ENCODE results near the gene SYNGR1.

SYNGR1 gene

DNA sequence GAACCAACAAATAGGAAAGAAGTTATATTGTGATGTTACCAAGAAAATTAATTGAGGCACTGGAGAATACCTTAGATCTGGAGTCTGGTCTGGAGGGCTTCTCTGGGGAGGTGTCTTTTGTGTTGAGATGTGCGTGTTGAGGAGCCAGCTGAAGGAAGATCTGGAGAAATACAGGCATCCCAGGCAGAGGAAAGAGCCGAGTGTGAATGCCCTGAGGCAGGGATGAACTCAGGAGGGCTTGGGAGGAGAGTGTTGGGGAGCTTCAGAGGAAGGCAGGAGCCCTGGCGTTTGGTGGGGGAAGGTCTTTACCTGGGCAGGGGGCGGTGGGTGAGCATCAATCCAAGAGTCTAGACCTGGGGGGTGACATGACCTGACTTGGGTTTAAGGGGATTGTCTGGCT is 13.1 kb downstream of the SYNGR1 start:
- no peak overlapping the region for H2BK5ac ChIP-seq (ENCODE audit: low read depth, low read length, poor library complexity)
- no peak overlapping the region for H3K4ac ChIP-seq (ENCODE audit: low read depth, low read length)
- no peak overlapping the region for H4K8ac ChIP-seq (ENCODE audit: low read depth, low read length)
- no peak overlapping the region for H2AFZ ChIP-seq (ENCODE audit: insufficient read depth, low read length, poor library complexity)
- no peak overlapping the region for H4K12ac ChIP-seq (ENCODE audit: low read depth, low read length)
- no peak overlapping the region for H3K4me3 ChIP-seq (ENCODE audit: low read depth, low read length)
- no peaks in the 10 kb centered on the region for H3K36me3 ChIP-seq (ENCODE audit: control insufficient read depth in 1 of 2, insufficient read depth in 2 of 2, low read length in 2 of 2)
- no peak overlapping the region for H3K14ac ChIP-seq (ENCODE audit: low read length)
- H3K9ac ChIP-seq (ENCODE audit: low read length), result no peak overlapping the region
- H3K79me1 ChIP-seq (ENCODE audit: low read length), result peaks cover 8% of the 10 kb centered on the region
- WGBS (ENCODE audit: extremely low coverage, insufficient coverage, insufficient read length), result no CpG with 5 or more reads among the region's 4 CpGs
- no peaks in the 10 kb centered on the region for H3K27me3 ChIP-seq (ENCODE audit: insufficient read depth, low read length)
- no peak overlapping the region for H3K4me2 ChIP-seq (ENCODE audit: low read length)
- H2BK120ac ChIP-seq (ENCODE audit: insufficient read depth, low read length, poor library complexity), result no peak overlapping the region
- peak in 1 of 2 donors; percentile 14 for DNase-seq
- H3K79me2 ChIP-seq (ENCODE audit: control insufficient read depth, insufficient read depth, low read length, poor library complexity), result no peaks in the 10 kb centered on the region
- H3K4me1 ChIP-seq (ENCODE audit: control insufficient read depth in 1 of 2, insufficient read depth in 2 of 2, low read length in 2 of 2), result peaks cover 31 to 36% of the 10 kb centered on the region in 2 experiments
- no peak overlapping the region for H3K18ac ChIP-seq (ENCODE audit: low read length)
- no peak overlapping the region for H2AK5ac ChIP-seq (ENCODE audit: low read length)
- peaks cover 2% of the 10 kb centered on the region for H3K9me3 ChIP-seq (ENCODE audit: insufficient read depth, low read depth, low read length)
- H3K23ac ChIP-seq (ENCODE audit: low read length), result no peak overlapping the region
- peak overlapping the region; percentile 11 for H4K91ac ChIP-seq (ENCODE audit: low read depth, low read length)
- H3K27ac ChIP-seq (ENCODE audit: low read depth, low read length), result no peak overlapping the region
- H2BK12ac ChIP-seq (ENCODE audit: low read length), result no peak overlapping the region

DNA sequence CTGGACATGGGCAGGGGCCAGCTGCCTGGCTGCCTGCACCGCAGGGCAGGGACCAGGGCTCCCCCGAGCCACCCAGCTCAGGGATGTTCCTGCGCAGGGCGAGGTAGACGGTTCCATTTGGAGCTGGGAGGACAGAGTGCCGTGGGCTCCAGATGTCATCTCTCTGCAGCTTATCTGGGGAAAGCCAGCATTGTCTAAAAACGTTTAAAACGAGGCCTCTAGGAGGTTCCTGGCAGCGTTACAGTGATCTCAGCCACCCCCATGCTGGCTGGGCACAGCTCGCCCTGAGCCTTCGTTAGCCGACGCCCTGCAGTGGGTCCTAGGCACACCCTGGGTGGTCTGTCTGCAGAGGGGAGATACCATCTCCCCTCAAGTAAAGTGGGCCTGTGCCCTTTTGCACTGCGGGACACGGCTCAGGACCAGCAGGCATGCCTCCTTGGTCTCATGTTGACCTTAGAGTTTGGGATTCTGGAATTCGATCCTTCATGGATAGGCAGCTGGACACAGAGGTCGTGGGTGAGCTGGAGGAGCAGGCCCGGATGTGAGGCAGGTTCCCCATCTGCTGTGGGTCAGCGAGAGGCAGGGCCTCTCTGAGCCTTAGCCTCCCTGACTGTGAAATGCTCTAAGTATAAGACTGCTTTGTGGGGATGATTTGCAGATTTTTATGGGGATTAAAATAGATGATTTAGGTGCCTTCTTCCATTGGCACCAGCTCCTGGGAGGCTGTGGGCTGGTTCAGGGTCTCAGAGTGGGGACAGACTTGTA is 14.1 kb downstream of the SYNGR1 start:
- H3K4me2 ChIP-seq (ENCODE audit: low read length), result no peak overlapping the region
- H3K23ac ChIP-seq (ENCODE audit: low read length), result no peak overlapping the region
- no peak overlapping the region for H2AK5ac ChIP-seq (ENCODE audit: low read length)
- peak; percentile 95 for DNase-seq
- H3K4me3 ChIP-seq (ENCODE audit: low read depth, low read length), result no peak overlapping the region
- no peak overlapping the region for H3K27ac ChIP-seq (ENCODE audit: low read depth, low read length)
- no peaks in the 10 kb centered on the region for H3K79me2 ChIP-seq (ENCODE audit: control insufficient read depth, insufficient read depth, low read length, poor library complexity)
- H3K4ac ChIP-seq (ENCODE audit: low read depth, low read length), result no peak overlapping the region
- H2BK5ac ChIP-seq (ENCODE audit: low read depth, low read length, poor library complexity), result no peak overlapping the region
- H2BK120ac ChIP-seq (ENCODE audit: insufficient read depth, low read length, poor library complexity), result peak overlapping the region; percentile 9
- no CpG with 5 or more reads among the region's 19 CpGs for WGBS (ENCODE audit: extremely low coverage, insufficient coverage, insufficient read length)
- no peak overlapping the region for H3K9ac ChIP-seq (ENCODE audit: low read length)
- peak overlapping the region; percentile 24 for H3K14ac ChIP-seq (ENCODE audit: low read length)
- H4K8ac ChIP-seq (ENCODE audit: low read depth, low read length), result no peak overlapping the region
- no peaks in the 10 kb centered on the region for H3K36me3 ChIP-seq (ENCODE audit: control insufficient read depth in 1 of 2, insufficient read depth in 2 of 2, low read length in 2 of 2)
- peaks cover 8% of the 10 kb centered on the region for H3K79me1 ChIP-seq (ENCODE audit: low read length)
- H3K27me3 ChIP-seq (ENCODE audit: insufficient read depth, low read length), result no peaks in the 10 kb centered on the region
- no peak overlapping the region for H2BK12ac ChIP-seq (ENCODE audit: low read length)
- peak overlapping the region; percentile 18 for H3K18ac ChIP-seq (ENCODE audit: low read length)
- no peak overlapping the region for H4K12ac ChIP-seq (ENCODE audit: low read depth, low read length)
- peaks cover 2% of the 10 kb centered on the region for H3K9me3 ChIP-seq (ENCODE audit: insufficient read depth, low read depth, low read length)
- H2AFZ ChIP-seq (ENCODE audit: insufficient read depth, low read length, poor library complexity), result no peak overlapping the region
- peak overlapping the region; percentile 11 for H4K91ac ChIP-seq (ENCODE audit: low read depth, low read length)
- H3K4me1 ChIP-seq (ENCODE audit: control insufficient read depth in 1 of 2, insufficient read depth in 2 of 2, low read length in 2 of 2), result peaks cover 31 to 36% of the 10 kb centered on the region in 2 experiments

DNA sequence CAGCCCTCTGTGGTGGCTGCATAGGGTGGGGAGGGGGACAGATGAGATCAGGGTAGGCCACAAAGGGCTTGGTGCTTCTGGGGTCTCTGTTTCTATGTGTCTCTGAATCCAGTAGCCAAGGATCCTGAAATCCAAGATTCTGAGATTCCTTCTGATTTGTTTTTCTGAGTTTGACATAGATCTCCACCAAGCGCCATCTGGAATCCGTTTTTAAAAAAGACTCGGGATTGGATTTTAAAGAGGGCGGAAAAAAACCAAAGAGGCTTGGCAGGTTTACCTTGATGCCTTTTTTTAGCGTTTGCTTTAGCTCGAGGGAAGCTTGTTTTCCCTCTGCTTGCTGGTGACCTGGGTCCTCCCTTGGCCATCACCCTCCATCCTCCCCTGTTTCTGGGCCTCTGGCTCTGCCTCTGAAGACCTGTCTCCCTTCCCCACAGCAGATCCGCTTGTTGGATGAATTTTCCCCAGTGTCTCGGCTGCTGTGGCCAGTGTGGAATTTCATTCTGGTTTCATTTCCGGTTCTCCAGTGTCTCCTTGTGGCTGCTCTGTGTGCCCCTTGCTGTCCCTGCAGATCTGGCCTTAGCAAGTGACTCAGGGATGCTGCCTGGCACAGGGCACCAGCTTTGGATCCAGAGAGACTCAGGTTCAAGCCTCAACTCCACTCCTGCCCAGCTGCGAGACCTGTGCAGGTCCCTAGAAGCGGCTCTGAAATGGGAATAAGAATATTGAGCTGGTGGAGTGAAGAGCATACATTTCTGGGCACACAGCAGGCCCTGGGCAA is 15.1 kb downstream of the SYNGR1 start:
- Histone ChIP-seq H2BK5ac (ENCODE audit: low read depth, low read length, poor library complexity) (no peak overlapping the region), H3K4me3 (ENCODE audit: low read depth, low read length) (no peak overlapping the region), H3K36me3 (ENCODE audit: control insufficient read depth in 1 of 2, insufficient read depth in 2 of 2, low read length in 2 of 2) (no peaks in the 10 kb centered on the region), H2BK120ac (ENCODE audit: insufficient read depth, low read length, poor library complexity) (no peak overlapping the region), H3K18ac (ENCODE audit: low read length) (no peak overlapping the region), H3K4ac (ENCODE audit: low read depth, low read length) (no peak overlapping the region), H2BK12ac (ENCODE audit: low read length) (no peak overlapping the region), H2AFZ (ENCODE audit: insufficient read depth, low read length, poor library complexity) (no peak overlapping the region), H3K9me3 (ENCODE audit: insufficient read depth, low read depth, low read length) (peaks cover 2% of the 10 kb centered on the region), H3K4me2 (ENCODE audit: low read length) (no peak overlapping the region), H3K9ac (ENCODE audit: low read length) (no peak overlapping the region), H2AK5ac (ENCODE audit: low read length) (no peak overlapping the region), H3K4me1 (ENCODE audit: control insufficient read depth in 1 of 2, insufficient read depth in 2 of 2, low read length in 2 of 2) (peaks cover 31 to 36% of the 10 kb centered on the region in 2 experiments), H3K79me1 (ENCODE audit: low read length) (peaks cover 8% of the 10 kb centered on the region), H3K23ac (ENCODE audit: low read length) (no peak overlapping the region), H3K79me2 (ENCODE audit: control insufficient read depth, insufficient read depth, low read length, poor library complexity) (no peaks in the 10 kb centered on the region), H3K14ac (ENCODE audit: low read length) (no peak overlapping the region), H4K12ac (ENCODE audit: low read depth, low read length) (no peak overlapping the region), H3K27ac (ENCODE audit: low read depth, low read length) (no peak overlapping the region), H4K8ac (ENCODE audit: low read depth, low read length) (no peak overlapping the region), H3K27me3 (ENCODE audit: insufficient read depth, low read length) (no peaks in the 10 kb centered on the region), H4K91ac (ENCODE audit: low read depth, low read length) (no peak overlapping the region)
- no CpG with 5 or more reads among the region's 11 CpGs for WGBS (ENCODE audit: extremely low coverage, insufficient coverage, insufficient read length)
- no peak for DNase-seq

DNA sequence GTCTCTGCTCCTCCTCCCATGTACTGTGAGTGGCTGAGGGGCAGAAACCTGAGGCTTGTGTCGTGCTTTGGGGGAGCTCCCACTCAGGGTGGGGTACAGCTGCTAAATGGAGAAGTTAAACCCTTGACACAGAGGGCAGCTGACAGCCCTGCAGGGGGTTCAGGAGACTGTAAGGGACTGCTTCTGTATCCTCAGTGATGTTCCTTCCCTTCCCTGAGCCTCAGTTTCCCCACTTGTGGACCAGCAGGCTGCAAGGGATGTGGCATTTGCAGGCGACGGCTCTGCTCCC is 15.6 kb downstream of the SYNGR1 start:
- no peak overlapping the region for H2AFZ ChIP-seq (ENCODE audit: insufficient read depth, low read length, poor library complexity)
- H3K79me2 ChIP-seq (ENCODE audit: control insufficient read depth, insufficient read depth, low read length, poor library complexity), result no peaks in the 10 kb centered on the region
- H3K4me3 ChIP-seq (ENCODE audit: low read depth, low read length), result no peak overlapping the region
- H4K8ac ChIP-seq (ENCODE audit: low read depth, low read length), result no peak overlapping the region
- H3K4me1 ChIP-seq (ENCODE audit: control insufficient read depth in 1 of 2, insufficient read depth in 2 of 2, low read length in 2 of 2), result peaks cover 29 to 34% of the 10 kb centered on the region in 2 experiments
- H3K79me1 ChIP-seq (ENCODE audit: low read length), result peaks cover 8% of the 10 kb centered on the region
- H3K27me3 ChIP-seq (ENCODE audit: insufficient read depth, low read length), result no peaks in the 10 kb centered on the region
- H3K18ac ChIP-seq (ENCODE audit: low read length), result no peak overlapping the region
- no peak overlapping the region for H2BK5ac ChIP-seq (ENCODE audit: low read depth, low read length, poor library complexity)
- no peak overlapping the region for H2BK120ac ChIP-seq (ENCODE audit: insufficient read depth, low read length, poor library complexity)
- WGBS (ENCODE audit: extremely low coverage, insufficient coverage, insufficient read length), result no CpG with 5 or more reads among the region's 3 CpGs
- H4K12ac ChIP-seq (ENCODE audit: low read depth, low read length), result no peak overlapping the region
- no peak overlapping the region for H3K23ac ChIP-seq (ENCODE audit: low read length)
- H3K9ac ChIP-seq (ENCODE audit: low read length), result no peak overlapping the region
- no peak overlapping the region for H2AK5ac ChIP-seq (ENCODE audit: low read length)
- peaks cover 2% of the 10 kb centered on the region for H3K9me3 ChIP-seq (ENCODE audit: insufficient read depth, low read depth, low read length)
- no peak overlapping the region for H4K91ac ChIP-seq (ENCODE audit: low read depth, low read length)
- DNase-seq, result no peak
- no peak overlapping the region for H2BK12ac ChIP-seq (ENCODE audit: low read length)
- no peaks in the 10 kb centered on the region for H3K36me3 ChIP-seq (ENCODE audit: control insufficient read depth in 1 of 2, insufficient read depth in 2 of 2, low read length in 2 of 2)
- H3K4me2 ChIP-seq (ENCODE audit: low read length), result no peak overlapping the region
- no peak overlapping the region for H3K4ac ChIP-seq (ENCODE audit: low read depth, low read length)
- no peak overlapping the region for H3K14ac ChIP-seq (ENCODE audit: low read length)
- H3K27ac ChIP-seq (ENCODE audit: low read depth, low read length), result no peak overlapping the region

Measured in trophoblast cell (in vitro differentiated cells and primary cell).